Central memory CD4-positive, alpha-beta T cell (primary cell): ENCODE measurements around the gene SMIM10L1.

Experiments used
- DNase-seq: peaks from one replicate; pipeline ENCODE4 v3.0.0; 2022
- total RNA-seq, 3 experiments: gene quantifications; one replicate each; lab custom pipeline; 2026; lab: John Stamatoyannopoulos, UW

SMIM10L1 gene
- total RNA-seq: 20.8 to 39.5 (median 29.5) reads per million in 3 experiments

DNA sequence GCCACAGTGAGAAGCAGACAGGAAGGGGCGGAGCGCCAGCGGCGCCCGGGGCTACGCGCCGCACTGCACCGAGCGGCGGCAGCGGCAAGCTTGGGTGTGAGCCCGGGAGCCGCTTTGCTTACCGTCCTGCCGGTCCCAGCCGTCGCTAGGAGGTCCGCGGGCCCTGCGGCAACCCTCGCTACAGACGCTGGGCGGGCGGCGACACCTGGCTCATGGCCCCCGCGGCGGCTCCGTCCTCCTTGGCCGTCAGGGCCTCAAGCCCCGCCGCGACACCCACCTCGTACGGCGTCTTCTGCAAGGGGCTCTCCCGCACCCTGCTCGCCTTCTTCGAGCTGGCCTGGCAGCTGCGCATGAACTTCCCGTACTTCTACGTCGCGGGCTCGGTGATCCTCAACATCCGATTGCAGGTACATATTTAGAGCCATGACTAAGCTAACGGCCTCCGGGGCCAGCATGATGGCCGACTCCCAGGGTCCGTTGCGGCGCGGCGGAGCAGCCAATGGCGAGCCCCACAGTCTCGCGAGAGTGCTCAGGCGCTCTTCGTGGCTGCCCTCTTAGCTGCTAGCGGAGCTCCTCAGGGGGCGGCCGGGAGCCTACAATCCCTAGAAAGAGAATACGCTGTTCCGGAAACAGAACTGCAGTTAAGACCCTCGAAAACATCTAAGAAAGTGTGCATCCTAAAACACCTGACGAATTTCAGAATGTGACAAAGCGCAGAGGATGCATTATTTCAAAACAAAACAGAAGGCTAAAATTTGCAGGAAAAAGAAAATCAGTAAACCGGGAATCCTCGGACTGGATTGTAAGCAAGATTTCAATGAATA, at the start of gene SMIM10L1:
Gene SMIM10L1, plus strand, starts transcription at position 50 of the 824 bp plus-strand sequence. Its CDS starts 163 bp downstream, at position 213.
- DNase-seq: peak; percentile 83

DNA sequence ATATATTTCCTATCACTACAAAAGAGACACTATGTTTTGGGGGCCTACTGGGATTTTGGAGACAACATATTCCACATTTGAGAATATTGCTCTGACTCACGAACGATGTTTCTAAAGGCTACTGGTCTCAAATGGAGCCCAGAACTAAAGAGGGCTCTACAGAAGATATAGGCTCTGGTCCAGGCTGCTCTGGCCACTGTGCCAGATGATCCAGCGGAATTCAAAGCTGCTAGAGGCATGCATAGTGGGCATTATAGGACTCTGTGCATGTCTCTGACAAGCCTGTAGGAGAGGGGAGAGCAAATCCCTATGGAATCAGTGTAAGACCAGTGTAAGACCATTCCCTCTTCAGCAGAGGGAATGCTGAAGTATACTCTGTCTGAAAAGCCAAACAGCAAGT, 40.6 kb upstream of the SMIM10L1 start:
- DNase-seq: no peak

DNA sequence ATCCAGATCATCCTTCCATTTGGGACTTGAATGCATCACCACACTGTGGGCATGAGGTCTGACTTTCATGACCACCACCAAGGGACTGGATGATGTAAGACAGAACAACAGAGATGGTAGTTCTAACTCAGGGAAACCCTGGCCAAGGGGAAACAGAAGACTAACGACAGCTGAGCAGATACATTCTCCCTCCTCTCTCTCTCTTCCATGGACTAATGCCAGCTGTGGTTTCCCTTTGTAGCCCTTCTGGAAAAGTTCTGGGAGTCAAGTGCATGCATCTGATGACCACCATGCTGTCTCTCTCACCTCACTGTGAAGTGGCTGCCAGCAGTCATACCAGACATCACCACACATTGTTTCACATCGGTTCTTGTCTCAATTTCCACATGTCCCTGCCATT, 40.0 kb upstream of the SMIM10L1 start:
- DNase-seq: no peak

DNA sequence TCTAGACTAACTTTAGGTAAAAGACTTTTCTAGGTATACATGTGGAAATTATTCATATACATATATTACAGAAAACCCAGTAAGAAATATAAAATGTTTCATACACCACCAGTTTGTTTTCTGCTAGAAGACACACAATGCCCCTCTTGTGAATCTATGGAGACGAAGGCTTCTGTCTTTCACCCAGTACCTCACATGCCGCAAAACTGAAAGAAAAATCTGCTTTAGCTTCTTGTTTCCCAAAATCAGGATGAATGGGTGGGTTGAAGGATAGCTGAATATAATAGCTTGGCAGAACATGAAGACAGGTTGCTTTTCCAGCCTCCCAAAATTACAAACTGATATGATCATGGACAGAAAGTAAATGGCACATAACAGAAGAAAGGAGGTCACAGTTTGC, 37.8 kb upstream of the SMIM10L1 start:
- no peak for DNase-seq

DNA sequence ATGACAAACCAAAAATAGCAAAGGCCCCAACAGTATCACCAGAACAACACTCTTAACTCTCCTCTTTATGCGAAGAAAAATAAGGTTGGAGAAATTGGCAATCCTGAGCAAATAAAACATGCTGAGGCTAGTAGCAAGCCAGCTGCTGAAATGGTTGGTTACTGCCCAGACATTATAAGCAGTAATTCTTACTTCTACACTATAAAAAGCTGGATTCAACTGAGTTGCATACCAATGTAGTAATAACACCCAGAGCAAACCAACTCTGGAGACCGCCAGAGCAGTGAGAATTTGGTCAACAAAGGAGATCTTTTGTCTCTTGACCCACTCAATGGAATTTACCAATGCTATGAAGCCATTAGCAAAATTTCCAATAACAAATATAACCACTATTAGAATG, 37.2 kb upstream of the SMIM10L1 start:
- DNase-seq: no peak

DNA sequence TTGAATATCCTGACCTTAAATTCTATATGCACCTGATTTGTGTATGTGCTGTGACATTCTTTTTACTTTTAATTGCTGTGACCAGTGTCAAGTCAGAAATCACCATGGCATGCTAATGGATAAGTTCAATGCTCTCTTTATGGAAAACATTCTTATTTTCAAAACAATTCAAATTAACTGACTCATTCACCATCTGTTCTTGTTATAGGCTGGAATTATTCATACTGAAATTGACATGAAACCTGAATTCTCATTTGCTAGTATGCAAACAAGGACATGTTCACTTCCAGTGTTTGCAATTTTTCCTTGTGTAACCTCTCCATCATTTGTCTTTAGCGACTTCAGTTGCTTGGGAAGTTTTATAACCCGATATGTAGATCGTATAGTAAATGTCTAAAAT, 36.7 kb upstream of the SMIM10L1 start, which contains the start of gene TAS2R30:
Gene TAS2R30, minus strand, starts transcription at position 340 of the 400 bp plus-strand sequence. CDS start 400 bp downstream, outside the sequence.
- no peak for DNase-seq

DNA sequence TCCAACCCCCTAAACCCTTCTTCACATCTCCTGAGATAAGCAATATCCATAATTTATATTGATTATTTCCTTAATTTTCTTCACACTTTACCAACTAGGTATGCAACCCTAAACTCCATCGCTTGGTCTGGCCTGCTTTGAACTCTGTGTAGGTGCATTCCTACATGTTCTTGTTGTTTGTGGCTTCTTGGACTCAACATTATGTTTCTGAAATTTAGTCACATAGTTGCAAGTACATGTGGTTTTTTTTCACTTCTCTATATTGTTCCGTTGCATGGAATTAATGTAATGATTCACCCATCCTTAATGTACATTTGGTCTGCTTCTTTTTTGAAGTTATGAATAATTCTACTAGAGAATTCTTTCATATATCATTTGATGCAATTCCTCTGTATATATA, 34.9 kb upstream of the SMIM10L1 start:
- DNase-seq: no peak

DNA sequence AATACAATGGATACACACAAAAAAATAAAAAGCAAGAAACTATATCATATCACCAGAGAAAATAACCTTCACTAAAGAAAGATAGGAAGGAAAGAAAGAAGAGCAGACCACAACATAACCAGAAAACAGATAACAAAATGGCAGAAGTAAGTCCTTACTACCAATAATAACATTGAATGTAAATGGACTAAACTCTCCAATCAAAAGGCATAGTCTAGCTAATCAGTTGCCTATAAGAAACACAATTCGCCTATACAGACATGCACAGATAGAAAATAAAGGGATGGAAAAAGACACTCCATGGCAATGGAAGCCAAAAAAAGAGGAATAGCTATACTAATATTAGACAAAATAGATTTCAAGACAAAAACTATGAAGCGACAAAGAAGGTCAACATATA, 27.6 kb upstream of the SMIM10L1 start:
- DNase-seq: no peak

DNA sequence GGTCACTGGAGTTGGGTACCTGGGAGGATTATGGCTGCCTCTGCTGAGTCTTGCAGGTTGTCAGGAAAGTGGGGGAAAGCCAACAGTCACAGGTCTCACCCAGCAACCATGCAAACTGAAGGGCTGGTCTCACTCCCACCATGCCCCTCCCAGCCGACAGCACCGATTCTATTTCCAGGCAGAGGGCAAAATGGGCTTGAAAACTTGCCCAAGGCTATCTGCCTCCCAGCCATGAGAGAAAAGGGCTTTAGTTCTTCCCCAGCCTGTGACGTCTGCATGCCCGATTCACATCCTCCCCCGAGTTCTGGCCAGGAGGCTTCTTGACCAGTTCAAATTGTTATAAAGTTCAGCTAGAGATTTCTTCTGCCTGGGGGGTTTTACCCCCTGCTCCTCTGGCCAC, 26.7 kb upstream of the SMIM10L1 start:
- no peak for DNase-seq

DNA sequence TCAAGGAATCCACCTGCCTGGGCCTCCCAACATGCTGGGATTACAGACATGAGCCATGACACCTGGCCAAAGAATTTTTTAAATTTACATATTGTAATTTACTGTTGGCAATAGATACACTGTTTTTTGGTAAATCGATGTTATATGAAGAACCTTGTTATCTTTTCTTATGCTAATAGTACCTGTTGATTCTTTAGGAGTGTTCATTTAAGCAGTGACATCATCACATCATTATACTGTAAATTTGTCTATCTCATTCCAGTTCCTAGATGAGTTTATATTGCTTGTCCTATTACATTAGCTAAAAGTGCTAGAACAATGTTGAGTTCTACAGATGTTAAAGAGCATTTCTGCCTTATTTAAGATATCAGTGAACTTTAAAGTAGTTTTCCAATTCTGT, 23.6 kb upstream of the SMIM10L1 start:
- DNase-seq: no peak

DNA sequence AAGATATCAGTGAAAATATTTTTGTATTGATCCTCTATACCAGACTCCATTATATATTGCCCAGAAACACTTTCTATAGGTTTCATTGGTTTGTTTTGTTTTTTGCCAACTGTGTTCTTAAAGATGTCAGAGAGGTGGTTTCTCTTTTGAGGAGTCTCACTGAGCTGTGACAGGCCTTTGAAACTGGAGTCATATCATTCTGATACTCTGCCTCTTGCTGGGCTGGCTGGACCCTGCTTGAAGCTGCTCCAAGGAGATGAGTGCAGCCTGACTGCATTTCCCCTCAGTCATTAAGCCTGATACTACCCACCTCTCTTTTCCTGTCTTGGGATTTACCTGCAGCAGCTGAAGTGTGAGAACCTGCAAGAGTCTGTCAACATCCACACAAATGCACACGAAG, 20.2 kb upstream of the SMIM10L1 start:
- no peak for DNase-seq

DNA sequence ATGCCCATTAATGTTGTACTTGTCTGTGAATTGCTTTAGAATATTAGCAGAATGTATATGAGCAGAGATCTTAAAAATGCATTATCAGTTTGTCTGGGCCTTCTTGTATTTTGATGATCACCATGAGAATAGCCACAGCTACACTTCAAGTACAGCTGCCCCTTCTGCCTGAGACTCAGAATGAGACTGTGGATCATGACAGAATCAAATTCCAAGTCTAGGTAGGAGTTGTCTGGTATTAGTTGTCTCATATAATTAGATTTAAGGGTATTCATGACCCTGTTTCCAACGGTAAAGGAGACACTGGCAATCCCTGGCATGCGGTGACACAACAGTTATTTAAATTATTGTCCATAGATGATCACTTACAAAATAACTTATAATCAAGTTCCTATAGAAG, 18.3 kb upstream of the SMIM10L1 start:
- no peak for DNase-seq

DNA sequence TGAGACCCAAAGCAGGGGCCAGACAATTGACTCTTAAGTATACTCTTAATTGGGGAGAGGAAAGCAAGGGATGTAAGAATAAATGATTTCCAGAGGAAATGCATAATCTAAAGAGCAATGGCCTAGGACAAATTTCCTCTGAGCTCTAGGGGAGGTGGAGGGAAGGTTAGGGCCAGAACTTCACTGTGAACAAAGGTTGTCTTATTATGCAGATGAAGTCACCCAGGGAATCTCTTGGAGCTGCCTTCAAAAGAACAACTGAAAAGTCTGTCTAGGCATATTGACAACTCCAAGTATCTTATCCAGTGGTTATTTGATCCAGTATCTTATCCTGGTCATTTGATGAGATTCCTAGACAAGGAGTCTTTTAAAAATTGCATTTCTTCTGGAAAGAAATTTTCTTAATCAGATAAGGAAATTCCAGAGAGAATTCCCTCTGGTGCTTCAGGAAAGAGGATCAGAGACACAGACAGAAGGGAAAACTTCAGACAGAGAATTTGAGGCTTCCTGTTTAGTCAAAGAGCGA, 16.5 kb upstream of the SMIM10L1 start:
- no peak for DNase-seq

DNA sequence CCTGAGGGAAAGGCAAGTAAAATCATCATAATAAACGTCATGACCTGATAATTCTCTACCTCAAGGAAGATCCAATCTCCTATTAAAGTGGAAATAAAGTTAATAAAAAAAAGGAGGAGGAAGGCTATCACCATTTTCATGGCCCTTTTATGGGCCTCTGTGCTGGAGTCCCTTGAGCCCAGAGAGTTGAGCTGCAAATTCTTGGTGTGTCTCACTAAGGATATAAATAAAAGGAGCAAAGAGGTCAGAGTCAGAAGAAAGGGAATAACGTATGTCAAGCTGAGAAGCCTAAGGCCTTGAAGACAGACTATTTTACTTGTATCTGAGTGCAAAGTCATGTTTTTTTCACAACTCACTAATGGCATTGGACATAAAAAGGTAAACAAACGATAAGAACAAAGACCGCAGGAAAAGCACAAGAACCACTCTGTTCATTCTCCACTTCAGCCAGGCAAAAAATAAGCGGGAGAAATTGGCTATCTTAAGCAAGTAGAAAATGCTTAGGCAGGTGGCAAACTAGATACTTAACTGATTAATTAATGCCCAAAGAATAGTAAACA, 12.0 kb upstream of the SMIM10L1 start:
- DNase-seq: no peak

DNA sequence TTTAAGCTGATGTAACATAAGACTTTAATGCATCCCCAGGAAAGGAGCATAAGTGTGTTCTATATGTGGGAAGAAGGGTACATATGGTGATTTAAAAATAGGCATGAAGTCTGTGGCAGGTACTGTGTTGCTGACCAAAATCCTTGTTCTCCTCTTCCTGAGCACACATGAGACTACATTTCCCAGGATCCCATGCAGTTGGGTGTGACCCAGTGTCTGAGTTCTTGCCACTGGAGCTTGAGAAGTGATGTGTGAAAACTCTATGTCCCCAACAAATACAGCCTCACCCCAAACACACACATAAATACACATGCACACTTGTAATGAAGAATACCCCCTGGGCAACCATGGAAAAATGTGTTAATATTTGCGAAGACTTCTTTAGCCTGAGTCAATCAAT, 8.5 kb upstream of the SMIM10L1 start:
- no peak for DNase-seq

DNA sequence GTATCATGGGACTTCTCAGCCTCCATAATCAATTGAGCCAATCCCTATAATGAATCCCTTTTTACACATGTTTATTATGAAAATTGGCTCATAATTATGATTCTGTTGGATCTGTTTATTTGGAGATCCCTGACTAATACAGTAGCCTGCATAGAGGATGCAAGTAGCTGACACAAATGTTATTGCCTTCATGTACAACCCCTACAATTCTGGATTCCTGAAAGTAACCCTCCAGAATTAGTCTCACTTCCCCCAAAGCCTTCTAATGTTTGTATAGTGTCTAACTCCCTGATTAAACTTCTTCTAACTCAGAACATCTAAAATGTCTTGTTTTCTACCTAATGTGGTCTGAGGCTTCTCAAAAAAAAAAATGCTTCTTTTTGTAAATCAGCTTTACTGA, 6.6 kb upstream of the SMIM10L1 start:
- no peak for DNase-seq

DNA sequence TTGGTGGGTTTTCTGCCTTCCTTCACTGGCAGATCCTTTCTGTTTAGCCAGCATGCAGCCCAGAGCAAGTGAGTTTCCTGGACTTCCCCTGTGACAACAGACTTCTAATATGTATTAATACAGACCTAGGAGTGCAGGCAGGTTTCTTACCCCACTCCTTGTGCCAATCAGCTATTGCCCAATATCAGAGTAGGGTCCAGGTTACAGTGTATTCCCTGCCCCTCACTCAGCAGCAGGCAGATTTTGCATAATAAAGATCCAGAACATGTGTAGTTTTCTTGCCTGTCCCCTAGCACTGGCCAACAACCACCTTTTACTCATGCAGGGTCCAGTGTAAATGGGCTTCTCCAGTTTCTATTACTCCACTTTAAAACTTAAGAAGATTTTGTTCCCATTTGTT, 4.7 kb upstream of the SMIM10L1 start:
- DNase-seq: no peak

DNA sequence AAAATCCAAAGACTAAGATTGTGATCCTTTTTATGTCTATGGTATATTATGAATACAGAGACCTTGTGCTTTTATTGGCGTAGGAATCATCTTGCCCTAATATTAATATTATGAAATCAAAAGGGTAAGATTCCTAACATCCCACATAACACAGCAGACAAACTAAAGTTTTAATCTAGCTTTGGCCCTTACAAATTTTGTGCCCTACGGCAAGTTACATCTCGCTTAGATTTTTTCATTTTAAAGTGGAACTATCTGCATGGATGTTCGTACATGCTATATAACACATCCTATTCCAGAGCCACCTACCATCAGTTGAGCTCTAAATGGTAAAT, 217 bp upstream of the SMIM10L1 start:
- no peak for DNase-seq

DNA sequence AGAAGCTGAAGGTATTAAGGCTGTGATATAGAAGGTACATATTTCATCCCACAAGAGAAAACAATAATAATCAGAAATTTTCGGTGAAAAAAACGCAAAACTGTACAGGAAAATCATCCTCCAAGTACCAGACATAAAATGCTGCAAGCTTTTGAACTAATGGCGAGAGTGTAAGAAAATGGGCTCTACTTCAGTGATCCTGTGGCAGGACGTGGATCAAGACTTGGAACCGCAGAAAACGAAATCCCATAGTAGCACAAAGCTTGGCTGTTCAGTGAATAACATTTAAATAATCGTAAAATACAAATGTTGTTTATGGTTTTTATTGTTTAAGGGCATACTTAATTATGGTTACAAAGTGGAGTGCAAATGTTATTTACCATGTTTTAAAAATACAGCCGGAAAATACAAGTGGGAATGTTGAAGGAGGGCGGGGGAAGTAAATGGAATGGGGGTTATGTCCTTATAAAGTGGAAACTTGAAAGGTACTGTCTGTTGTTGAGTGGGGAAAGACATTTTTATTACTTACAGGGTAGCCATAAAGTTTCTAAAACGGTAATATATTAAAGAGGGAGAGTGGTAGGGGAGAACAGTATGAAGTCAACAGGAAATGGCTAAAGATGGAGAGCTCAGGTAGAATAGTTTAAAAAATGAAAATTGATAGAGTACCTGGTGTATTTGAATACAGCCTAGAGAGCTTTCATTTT, 1.1 kb downstream of the SMIM10L1 start:
- DNase-seq: no peak

DNA sequence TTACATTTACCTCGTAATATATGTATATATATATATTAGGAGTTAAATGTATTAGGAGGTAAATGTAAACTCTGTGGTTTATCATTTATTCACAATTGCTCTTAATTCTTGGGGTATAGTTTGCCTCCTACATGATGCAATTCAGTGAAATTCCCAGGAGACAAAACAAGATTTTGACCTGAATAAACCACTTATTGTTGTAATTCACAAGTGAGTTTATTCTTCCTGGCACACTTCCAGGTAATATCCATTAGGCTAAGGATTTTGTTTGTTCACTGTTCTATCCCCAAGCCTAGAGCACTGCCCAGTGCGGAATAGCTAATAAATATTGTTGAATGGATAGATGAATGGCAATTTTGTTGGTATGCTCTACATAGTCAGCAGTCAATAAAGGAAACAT, 3.0 kb downstream of the SMIM10L1 start:
- DNase-seq: no peak

DNA sequence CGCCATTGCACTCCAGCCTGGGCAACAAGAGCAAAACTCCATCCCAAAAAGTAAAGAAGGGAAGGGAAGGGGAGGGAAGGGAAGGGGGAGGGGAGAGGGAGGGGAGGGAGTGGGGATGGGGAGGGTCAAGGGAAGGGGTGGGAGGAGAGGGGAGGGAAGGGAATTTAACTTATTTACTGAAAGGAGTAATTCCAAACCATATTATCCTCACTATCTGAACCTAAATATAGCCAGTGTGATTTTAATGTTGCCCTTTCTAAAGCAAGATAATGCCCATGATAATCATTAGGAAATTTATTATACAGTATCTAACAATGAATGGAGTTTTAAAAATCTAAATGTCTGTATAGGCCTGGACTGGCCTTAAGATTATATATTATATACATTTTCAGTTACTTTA, 7.3 kb downstream of the SMIM10L1 start:
- DNase-seq: no peak

DNA sequence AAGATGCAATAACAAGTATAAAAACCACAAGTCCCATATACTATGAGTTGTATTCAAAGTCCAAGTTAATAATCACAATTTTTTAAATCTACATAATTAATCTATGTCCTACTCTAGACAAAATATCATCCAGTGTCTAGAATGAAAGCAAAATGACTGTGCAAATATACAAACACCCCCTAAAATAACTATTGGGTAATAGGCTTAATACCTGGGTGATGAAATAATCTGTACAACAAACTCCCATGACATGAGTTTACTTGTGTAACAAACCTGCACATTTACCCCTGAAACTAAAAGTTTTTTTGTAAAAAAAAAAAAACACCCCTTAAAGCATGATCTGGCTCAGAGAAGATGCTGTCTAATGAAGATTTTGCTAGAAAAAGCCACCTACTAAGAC, 11.5 kb downstream of the SMIM10L1 start:
- no peak for DNase-seq

DNA sequence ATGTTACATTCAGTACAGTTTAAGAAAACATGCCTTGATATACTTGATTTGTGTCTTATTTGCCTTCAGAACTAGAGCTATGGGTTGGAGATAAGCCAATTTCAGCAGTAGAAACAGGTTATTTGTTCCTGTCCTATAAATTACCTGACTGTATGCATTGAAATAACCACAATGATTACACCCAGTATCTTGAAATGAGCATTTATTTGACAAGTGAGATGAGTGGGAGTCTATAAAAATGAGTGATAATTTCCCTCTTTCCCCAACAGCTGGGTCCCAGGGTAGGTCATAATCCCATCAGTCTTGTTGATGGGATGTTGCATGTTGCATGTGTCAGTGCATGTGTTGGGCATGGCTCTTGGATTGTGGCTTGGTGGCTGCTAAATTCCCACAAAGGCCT, 12.0 kb downstream of the SMIM10L1 start:
- no peak for DNase-seq

DNA sequence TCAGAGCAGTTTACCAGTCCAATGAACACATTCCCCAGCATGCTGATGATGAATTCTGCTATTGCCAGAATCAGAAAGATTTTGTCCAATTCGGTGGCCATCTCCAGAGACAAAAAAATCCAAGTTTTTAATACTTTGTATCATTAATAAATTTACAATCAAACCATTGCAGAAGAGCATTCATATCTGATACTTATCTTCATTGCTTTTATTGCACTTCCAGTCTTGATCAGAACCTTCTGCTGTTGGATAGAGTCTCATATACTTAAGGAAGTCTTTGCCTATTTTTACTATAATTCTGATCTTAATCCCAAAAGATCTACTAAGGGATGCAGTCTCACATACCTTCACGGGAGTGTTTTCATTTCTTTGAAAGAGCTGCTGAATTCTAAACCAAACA, 15.8 kb downstream of the SMIM10L1 start, which contains the start of gene TAS2R42:
Gene TAS2R42, minus strand, starts transcription at position 101 of the 400 bp plus-strand sequence. Its CDS starts 0 bp downstream, at position 101.
- no peak for DNase-seq
